HFF-Myc (cell line): ENCODE data around the gene KLHDC4.

Experiments used
- DNase-seq: peaks from one replicate; pipeline ENCODE4 v3.0.0-alpha.2; 2011; ENCODE audit warnings: low read depth; ENCODE audit errors: extremely low read depth
- H3K4me3 ChIP-seq: replicated peaks from 2 replicates; pipeline ENCODE4 v1.5.1; 2011; ENCODE audit warnings: low read depth, mild to moderate bottlenecking, control low read depth, low read length
- TF ChIP-seq, protein P1 (sequence below): IDR thresholded peaks from 2 replicates; pipeline ENCODE4 v1.5.1; 2012; ENCODE audit warnings: mild to moderate bottlenecking, low read depth, low read length, control low read depth; ENCODE audit errors: missing control alignments

Gene KLHDC4

DNA sequence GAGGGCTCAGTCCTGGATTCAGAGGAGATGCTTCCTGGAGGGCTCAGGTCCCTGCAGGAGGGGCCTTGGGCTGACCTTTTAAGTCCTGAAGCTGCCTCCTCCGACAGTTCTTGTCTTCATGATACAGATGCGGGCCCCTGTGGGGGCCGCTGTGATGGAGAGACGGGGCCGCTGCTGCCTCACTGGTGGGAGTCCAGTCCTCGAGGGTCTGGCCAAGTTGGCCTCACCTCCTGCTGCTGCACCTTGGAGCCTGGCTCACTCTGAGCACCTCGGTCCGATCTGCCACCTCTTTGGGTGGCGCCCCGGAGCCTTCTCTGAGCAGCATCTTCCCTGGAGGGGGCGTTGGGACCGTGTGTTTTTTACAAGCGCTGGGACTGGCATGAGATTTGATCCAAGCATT lies 79.1 kb downstream of the KLHDC4 start:
- no peak overlapping the region for H3K4me3 ChIP-seq
- DNase-seq = no peak
- TF ChIP-seq, protein P1, sequence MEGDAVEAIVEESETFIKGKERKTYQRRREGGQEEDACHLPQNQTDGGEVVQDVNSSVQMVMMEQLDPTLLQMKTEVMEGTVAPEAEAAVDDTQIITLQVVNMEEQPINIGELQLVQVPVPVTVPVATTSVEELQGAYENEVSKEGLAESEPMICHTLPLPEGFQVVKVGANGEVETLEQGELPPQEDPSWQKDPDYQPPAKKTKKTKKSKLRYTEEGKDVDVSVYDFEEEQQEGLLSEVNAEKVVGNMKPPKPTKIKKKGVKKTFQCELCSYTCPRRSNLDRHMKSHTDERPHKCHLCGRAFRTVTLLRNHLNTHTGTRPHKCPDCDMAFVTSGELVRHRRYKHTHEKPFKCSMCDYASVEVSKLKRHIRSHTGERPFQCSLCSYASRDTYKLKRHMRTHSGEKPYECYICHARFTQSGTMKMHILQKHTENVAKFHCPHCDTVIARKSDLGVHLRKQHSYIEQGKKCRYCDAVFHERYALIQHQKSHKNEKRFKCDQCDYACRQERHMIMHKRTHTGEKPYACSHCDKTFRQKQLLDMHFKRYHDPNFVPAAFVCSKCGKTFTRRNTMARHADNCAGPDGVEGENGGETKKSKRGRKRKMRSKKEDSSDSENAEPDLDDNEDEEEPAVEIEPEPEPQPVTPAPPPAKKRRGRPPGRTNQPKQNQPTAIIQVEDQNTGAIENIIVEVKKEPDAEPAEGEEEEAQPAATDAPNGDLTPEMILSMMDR = no peak

GRCh38 chr16:87685766-87686165 lies 80.0 kb downstream of the KLHDC4 start:
- TF ChIP-seq, protein P1 = no peak
- H3K4me3 ChIP-seq = no peak overlapping the region
- DNase-seq = no peak

GRCh38 chr16:87685405-87685755 lies 80.4 kb downstream of the KLHDC4 start:
- no peak for DNase-seq
- TF ChIP-seq, protein P1 = no peak
- no peak overlapping the region for H3K4me3 ChIP-seq

- no peak overlapping the region for H3K4me3 ChIP-seq
- TF ChIP-seq, protein P1 = no peak
- DNase-seq = no peak
Measured at GRCh38 chr16:87684711-87685404, 80.9 kb downstream of the KLHDC4 start.

- no peak overlapping the region for H3K4me3 ChIP-seq
- DNase-seq = no peak
- TF ChIP-seq, protein P1 = no peak
Measured at GRCh38 chr16:87684106-87684677, 81.6 kb downstream of the KLHDC4 start.

- TF ChIP-seq, protein P1 = no peak
- no peak for DNase-seq
- no peak overlapping the region for H3K4me3 ChIP-seq
Measured at GRCh38 chr16:87682852-87683399, 82.9 kb downstream of the KLHDC4 start.
